Measurements from ENCODE around the gene CNTRL. TPM values are rescaled to one million over a fixed set of nuclear protein-coding genes. Genes with fewer than 3 reads are reported as not detected.

CNTRL gene
- total and polyA plus RNA-seq, 4 experiments from 2014 or later, result 1.5 to 122 (median 78.5) TPM

DNA sequence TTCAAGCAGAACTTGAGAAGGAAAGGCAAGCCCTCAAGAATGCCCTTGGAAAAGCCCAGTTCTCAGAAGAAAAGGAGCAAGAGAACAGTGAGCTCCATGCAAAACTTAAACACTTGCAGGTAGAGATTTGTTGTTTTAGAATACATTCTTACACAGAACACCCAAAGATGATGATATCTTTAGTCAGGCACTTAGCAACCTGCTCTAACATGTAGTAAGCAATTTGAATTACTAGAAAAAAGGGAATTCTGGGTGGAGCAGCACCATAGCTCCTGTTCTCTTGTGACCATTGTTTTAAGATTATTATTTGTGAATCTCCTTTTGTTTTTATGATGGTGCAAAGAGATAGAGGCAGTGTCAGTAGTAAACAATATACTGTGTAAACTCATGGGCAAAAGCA, 63.8 kb downstream of the CNTRL start:
- Histone ChIP-seq H3K9me3 (ENCODE audit: control insufficient read depth in 1 of 2, low read length in 2 of 2) (no peaks in the 10 kb centered on the region), H3K27me3 (ENCODE audit: insufficient read depth, low read length) (no peaks in the 10 kb centered on the region), H3K4me1 (ENCODE audit: insufficient read depth, low read length) (peaks cover 25% of the 10 kb centered on the region), H3K4me3 (ENCODE audit: low read length in 2 of 2) (no peak overlapping the region), H3K36me3 (ENCODE audit: insufficient read depth, low read length) (peaks cover 72% of the 10 kb centered on the region), H3K27ac (ENCODE audit: low read depth, low read length) (no peak overlapping the region)
- Mint-ChIP-seq H3K27ac (peak overlapping the region in 5 of 7 donors; percentile 21 to 73 (median 41)), H3K27me3 (no peaks in the 10 kb centered on the region), H3K9me3 (no peaks in the 10 kb centered on the region), H3K4me1 (peaks cover 15 to 31% (median 24%) of the 10 kb centered on the region in 4 donors), H3K4me3 (no peak overlapping the region), H3K36me3 (peaks cover 68 to 84% of the 10 kb centered on the region in 2 donors)
- intact Hi-C loops (cut with micrococcal nuclease), result no loop called here
- no peak for DNase-seq
- POLR2A ChIA-PET (ENCODE audit: partially characterized antibody), result interaction anchor here (0.6 to 3.0 kb wide), 4 partner anchors 11 to 29 kb away, joined by 3 to 12 read pairs (median 3); no protein-coding TSS in a partner anchor
- CTCF ChIA-PET (ENCODE audit: partially characterized antibody), result interaction anchor here (1.2 to 1.4 kb wide), 2 partner anchors 17 to 75 kb away, joined by 4 to 7 read pairs; no protein-coding TSS in a partner anchor

- Histone ChIP-seq H3K27ac (ENCODE audit: low read depth, low read length) (no peak overlapping the region), H3K27me3 (ENCODE audit: insufficient read depth, low read length) (no peaks in the 10 kb centered on the region), H3K4me1 (ENCODE audit: insufficient read depth, low read length) (peaks cover 21% of the 10 kb centered on the region), H3K36me3 (ENCODE audit: insufficient read depth, low read length) (peaks cover 75% of the 10 kb centered on the region), H3K4me3 (ENCODE audit: low read length in 2 of 2) (no peak overlapping the region), H3K9me3 (ENCODE audit: control insufficient read depth in 1 of 2, low read length in 2 of 2) (no peaks in the 10 kb centered on the region)
- H3K4me1 Mint-ChIP-seq, result peaks cover 14 to 28% (median 22%) of the 10 kb centered on the region in 4 donors
- CTCF ChIA-PET (ENCODE audit: partially characterized antibody), result interaction anchor here (1.2 to 1.4 kb wide), 2 partner anchors 18 to 74 kb away, joined by 4 to 7 read pairs; no protein-coding TSS in a partner anchor
- H3K27me3 Mint-ChIP-seq, result no peaks in the 10 kb centered on the region
- peaks cover 70 to 87% of the 10 kb centered on the region in 2 donors for H3K36me3 Mint-ChIP-seq
- no peak overlapping the region for H3K4me3 Mint-ChIP-seq
- no peak for DNase-seq
- intact Hi-C loops (cut with micrococcal nuclease), result no loop called here
- POLR2A ChIA-PET (ENCODE audit: partially characterized antibody), result interaction anchor here (0.6 to 3.0 kb wide), 4 partner anchors 10 to 29 kb away, joined by 3 to 12 read pairs (median 3); no protein-coding TSS in a partner anchor
- no peaks in the 10 kb centered on the region for H3K9me3 Mint-ChIP-seq
- H3K27ac Mint-ChIP-seq, result peak overlapping the region in 5 of 7 donors; percentile 2 to 72 (median 60)
Measured at GRCh38 chr9:121138973-121139372, 64.2 kb downstream of the CNTRL start.

- ChIA-PET CTCF (ENCODE audit: partially characterized antibody) (no interaction called here), POLR2A (ENCODE audit: partially characterized antibody) (interaction anchor here (3.0 kb wide), 1 partner anchor 19 kb away, joined by 12 read pairs; no protein-coding TSS in a partner anchor)
- Histone ChIP-seq H3K4me3 (ENCODE audit: low read length in 2 of 2) (no peak overlapping the region), H3K27ac (ENCODE audit: low read depth, low read length) (no peak overlapping the region), H3K36me3 (ENCODE audit: insufficient read depth, low read length) (peaks cover 85% of the 10 kb centered on the region), H3K27me3 (ENCODE audit: insufficient read depth, low read length) (no peaks in the 10 kb centered on the region), H3K4me1 (ENCODE audit: insufficient read depth, low read length) (peaks cover 9% of the 10 kb centered on the region), H3K9me3 (ENCODE audit: control insufficient read depth in 1 of 2, low read length in 2 of 2) (no peaks in the 10 kb centered on the region)
- Mint-ChIP-seq H3K36me3 (peaks cover 76 to 90% of the 10 kb centered on the region in 2 donors), H3K27me3 (no peaks in the 10 kb centered on the region), H3K9me3 (no peaks in the 10 kb centered on the region), H3K4me3 (no peak overlapping the region), H3K27ac (peak overlapping the region in 3 of 7 donors; percentile 18 to 65 (median 36)), H3K4me1 (peaks cover 11 to 22% (median 16%) of the 10 kb centered on the region in 4 donors)
- intact Hi-C loops (cut with micrococcal nuclease), result no loop called here
- no peak for DNase-seq
Measured at GRCh38 chr9:121140162-121140561, 65.4 kb downstream of the CNTRL start.

DNA sequence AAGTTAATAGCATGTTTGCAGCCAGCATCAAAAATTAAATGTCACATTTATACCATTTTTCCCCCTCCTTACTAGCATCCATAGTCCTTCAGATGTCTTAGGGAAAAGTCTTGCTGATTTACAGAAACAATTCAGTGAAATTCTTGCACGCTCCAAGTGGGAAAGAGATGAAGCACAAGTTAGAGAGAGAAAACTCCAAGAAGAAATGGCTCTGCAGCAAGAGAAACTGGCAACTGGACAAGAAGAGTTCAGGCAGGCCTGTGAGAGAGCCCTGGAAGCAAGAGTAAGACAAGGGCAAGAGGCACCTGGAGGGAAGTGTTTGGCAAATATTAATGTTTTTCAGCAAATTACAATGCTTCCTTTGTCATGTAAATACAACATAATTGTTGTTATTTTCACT, 66.6 kb downstream of the CNTRL start:
- intact Hi-C loops (cut with micrococcal nuclease), result no loop called here
- CTCF ChIA-PET (ENCODE audit: partially characterized antibody), result no interaction called here
- peaks cover 81 to 91% of the 10 kb centered on the region in 2 donors for H3K36me3 Mint-ChIP-seq

DNA sequence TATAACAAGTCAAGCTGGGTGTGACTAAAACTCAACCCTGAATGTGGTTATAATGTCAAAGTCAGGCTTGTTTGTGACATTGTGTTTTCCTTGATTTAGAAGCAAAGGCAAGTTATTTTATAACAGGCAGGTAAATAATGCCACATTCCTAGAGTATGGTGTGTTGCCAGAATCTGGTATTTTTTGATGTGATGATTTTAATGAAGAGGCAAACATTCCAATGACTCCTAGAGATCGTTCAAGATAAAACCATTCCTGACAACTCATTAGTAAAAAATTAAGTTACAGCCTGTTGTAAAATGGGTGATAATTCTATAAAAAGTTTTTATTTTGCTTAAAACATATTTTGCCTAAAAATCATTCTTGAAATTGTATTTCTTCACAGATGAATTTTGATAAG, 67.0 kb downstream of the CNTRL start:
- no peak overlapping the region for H3K27ac ChIP-seq (ENCODE audit: low read depth, low read length)
- CTCF ChIA-PET (ENCODE audit: partially characterized antibody), result interaction anchor here (2.0 kb wide), 1 partner anchor 20 kb away, joined by 4 read pairs; no protein-coding TSS in a partner anchor
- no peaks in the 10 kb centered on the region for H3K9me3 ChIP-seq (ENCODE audit: control insufficient read depth in 1 of 2, low read length in 2 of 2)
- peaks cover 83% of the 10 kb centered on the region for H3K36me3 ChIP-seq (ENCODE audit: insufficient read depth, low read length)
- POLR2A ChIA-PET (ENCODE audit: partially characterized antibody), result interaction anchor here (2.0 kb wide), 1 partner anchor 8 kb away, joined by 6 read pairs; no protein-coding TSS in a partner anchor
- Mint-ChIP-seq H3K4me3 (no peak overlapping the region), H3K9me3 (peaks cover 0 to 2% (median 0%) of the 10 kb centered on the region in 8 donors), H3K36me3 (peaks cover 82 to 92% of the 10 kb centered on the region in 2 donors), H3K4me1 (peaks cover 9 to 15% (median 11%) of the 10 kb centered on the region in 4 donors), H3K27me3 (no peaks in the 10 kb centered on the region), H3K27ac (peak overlapping the region in 3 of 7 donors; percentile 2 to 55 (median 24))
- H3K27me3 ChIP-seq (ENCODE audit: insufficient read depth, low read length), result no peaks in the 10 kb centered on the region
- H3K4me1 ChIP-seq (ENCODE audit: insufficient read depth, low read length), result peaks cover 5% of the 10 kb centered on the region
- intact Hi-C loops (cut with micrococcal nuclease), result no loop called here
- H3K4me3 ChIP-seq (ENCODE audit: low read length in 2 of 2), result no peak overlapping the region
- DNase-seq, result no peak

More for the DNA sequence above, 66.6 kb downstream of the CNTRL start:
- no peaks in the 10 kb centered on the region for H3K9me3 ChIP-seq (ENCODE audit: control insufficient read depth in 1 of 2, low read length in 2 of 2)
- H3K4me3 Mint-ChIP-seq, result no peak overlapping the region
- H3K27me3 Mint-ChIP-seq, result no peaks in the 10 kb centered on the region
- H3K27me3 ChIP-seq (ENCODE audit: insufficient read depth, low read length), result no peaks in the 10 kb centered on the region
- POLR2A ChIA-PET (ENCODE audit: partially characterized antibody), result no interaction called here
- peaks cover 10 to 17% (median 13%) of the 10 kb centered on the region in 4 donors for H3K4me1 Mint-ChIP-seq
- H3K4me1 ChIP-seq (ENCODE audit: insufficient read depth, low read length), result peaks cover 7% of the 10 kb centered on the region
- H3K36me3 ChIP-seq (ENCODE audit: insufficient read depth, low read length), result peaks cover 83% of the 10 kb centered on the region
- H3K4me3 ChIP-seq (ENCODE audit: low read length in 2 of 2), result no peak overlapping the region
- no peak for DNase-seq
- no peak overlapping the region for H3K27ac ChIP-seq (ENCODE audit: low read depth, low read length)
- peaks cover 0 to 2% (median 0%) of the 10 kb centered on the region in 8 donors for H3K9me3 Mint-ChIP-seq
- H3K27ac Mint-ChIP-seq, result peak overlapping the region in 5 of 7 donors; percentile 2 to 68 (median 24)

DNA sequence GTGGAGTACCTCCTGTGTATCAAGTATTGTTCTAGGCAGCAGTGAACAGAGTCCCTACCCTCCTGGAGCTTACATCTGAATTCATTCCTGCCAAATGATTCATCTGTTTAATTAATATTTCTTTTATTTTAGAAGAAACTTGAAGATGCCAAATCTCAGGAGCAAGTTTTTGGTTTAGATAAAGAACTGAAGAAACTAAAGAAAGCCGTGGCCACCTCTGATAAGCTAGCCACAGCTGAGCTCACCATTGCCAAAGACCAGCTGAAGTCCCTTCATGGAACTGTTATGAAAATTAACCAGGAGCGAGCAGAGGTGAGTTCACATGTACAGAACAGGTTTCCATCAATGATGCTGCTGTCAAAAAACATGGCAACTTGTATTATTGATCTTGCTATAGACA, 69.0 kb downstream of the CNTRL start:
- DNase-seq, result no peak
- H3K4me3 Mint-ChIP-seq, result no peak overlapping the region
- peaks cover 0 to 9% (median 5%) of the 10 kb centered on the region in 4 donors for H3K4me1 Mint-ChIP-seq
- peaks cover 0 to 2% (median 0%) of the 10 kb centered on the region in 8 donors for H3K9me3 Mint-ChIP-seq
- H3K27me3 Mint-ChIP-seq, result no peaks in the 10 kb centered on the region
- Histone ChIP-seq H3K4me3 (ENCODE audit: low read length in 2 of 2) (no peak overlapping the region), H3K27me3 (ENCODE audit: insufficient read depth, low read length) (no peaks in the 10 kb centered on the region), H3K4me1 (ENCODE audit: insufficient read depth, low read length) (no peaks in the 10 kb centered on the region), H3K27ac (ENCODE audit: low read depth, low read length) (no peak overlapping the region), H3K9me3 (ENCODE audit: control insufficient read depth in 1 of 2, low read length in 2 of 2) (no peaks in the 10 kb centered on the region), H3K36me3 (ENCODE audit: insufficient read depth, low read length) (peaks cover 87% of the 10 kb centered on the region)
- H3K36me3 Mint-ChIP-seq, result peaks cover 87 to 96% of the 10 kb centered on the region in 2 donors
- intact Hi-C loops (cut with micrococcal nuclease), result no loop called here
- ChIA-PET POLR2A (ENCODE audit: partially characterized antibody) (interaction anchor here (1.0 to 2.0 kb wide), 2 partner anchors 10 to 22 kb away, joined by 5 to 6 read pairs; no protein-coding TSS in a partner anchor), CTCF (ENCODE audit: partially characterized antibody) (interaction anchor here (1.5 to 2.0 kb wide), 2 partner anchors 22 to 83 kb away, joined by 3 to 4 read pairs; no protein-coding TSS in a partner anchor)
- peak overlapping the region in 4 of 7 donors; percentile 2 to 51 (median 34) for H3K27ac Mint-ChIP-seq

DNA sequence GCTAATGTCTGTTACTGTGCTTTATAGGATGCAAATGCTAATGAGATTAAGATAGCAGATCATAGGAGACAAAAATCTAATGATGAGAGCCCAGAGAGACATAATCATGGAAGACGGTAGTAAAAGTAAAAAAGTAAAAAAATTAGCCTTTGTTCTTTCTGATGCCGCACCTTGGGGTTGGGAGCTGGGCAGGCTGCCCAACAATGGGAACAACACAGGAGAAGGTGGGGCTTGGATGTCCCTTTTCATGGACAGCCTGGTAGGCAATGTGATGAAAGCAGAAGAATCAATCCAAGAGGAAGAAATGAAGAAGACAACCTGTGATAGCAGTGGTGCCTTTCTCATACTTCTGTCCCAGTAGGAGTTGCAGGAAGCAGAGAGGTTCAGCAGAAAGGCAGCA, 69.7 kb downstream of the CNTRL start:
- ChIA-PET POLR2A (ENCODE audit: partially characterized antibody) (no interaction called here), CTCF (ENCODE audit: partially characterized antibody) (no interaction called here)
- H3K27ac ChIP-seq (ENCODE audit: low read depth, low read length), result no peak overlapping the region
- no peak overlapping the region for H3K4me3 ChIP-seq (ENCODE audit: low read length in 2 of 2)
- DNase-seq, result no peak
- intact Hi-C loops (cut with micrococcal nuclease), result no loop called here
- peaks cover 83% of the 10 kb centered on the region for H3K36me3 ChIP-seq (ENCODE audit: insufficient read depth, low read length)
- H3K4me1 ChIP-seq (ENCODE audit: insufficient read depth, low read length), result no peaks in the 10 kb centered on the region
- Mint-ChIP-seq H3K36me3 (peaks cover 87 to 94% of the 10 kb centered on the region in 2 donors), H3K27ac (peak overlapping the region in 3 of 7 donors; percentile 2 to 51 (median 39)), H3K4me3 (no peak overlapping the region), H3K9me3 (peaks cover 0 to 2% (median 0%) of the 10 kb centered on the region in 8 donors), H3K4me1 (peaks cover 0 to 11% (median 5%) of the 10 kb centered on the region in 4 donors), H3K27me3 (no peaks in the 10 kb centered on the region)
- H3K9me3 ChIP-seq (ENCODE audit: control insufficient read depth in 1 of 2, low read length in 2 of 2), result no peaks in the 10 kb centered on the region
- H3K27me3 ChIP-seq (ENCODE audit: insufficient read depth, low read length), result no peaks in the 10 kb centered on the region

Measured in CD4-positive, alpha-beta memory T cell (primary cell).